GM15510 (cell line): Measurements from ENCODE around the gene MRPS31.

Source experiments
- POLR2A ChIP-seq: IDR thresholded peaks from 3 replicates; pipeline ENCODE4 v1.6.1; 2011; ENCODE audit warnings: borderline replicate concordance; ENCODE audit not compliant: insufficient read length; ENCODE audit errors: extremely low read depth

Gene MRPS31

DNA sequence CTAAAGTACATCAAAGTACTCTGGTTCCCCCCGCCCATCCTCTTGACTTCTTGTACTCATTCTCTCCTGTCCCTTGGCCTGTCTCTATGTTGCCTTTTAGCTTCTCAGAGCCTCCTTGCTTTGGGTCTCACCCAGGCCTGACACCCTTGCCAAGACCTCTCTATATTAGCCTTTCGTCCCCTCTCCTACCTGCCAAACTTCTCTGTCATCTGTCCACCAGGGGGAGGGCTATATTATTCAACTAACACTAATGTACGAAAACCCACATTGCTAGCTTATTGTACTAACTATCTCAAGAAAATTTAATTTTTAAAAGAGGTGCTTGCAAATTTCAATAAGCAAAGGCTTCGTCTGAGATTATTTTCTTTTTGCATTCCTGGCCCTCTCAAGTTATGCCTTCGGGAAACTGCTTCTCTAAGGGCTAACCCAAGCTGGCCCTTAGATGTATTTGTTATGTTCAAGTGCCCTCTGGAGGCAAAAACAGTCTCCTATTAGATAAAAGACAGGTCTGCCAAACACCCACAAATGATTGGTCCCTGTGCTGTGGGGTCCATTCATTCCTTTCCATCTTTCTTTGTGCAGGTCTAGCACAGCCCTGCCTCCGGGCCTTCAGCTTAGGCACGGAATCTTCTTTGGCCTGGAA lies 6.3 kb upstream of the MRPS31 start:
- no peak for TF ChIP-seq POLR2A

DNA sequence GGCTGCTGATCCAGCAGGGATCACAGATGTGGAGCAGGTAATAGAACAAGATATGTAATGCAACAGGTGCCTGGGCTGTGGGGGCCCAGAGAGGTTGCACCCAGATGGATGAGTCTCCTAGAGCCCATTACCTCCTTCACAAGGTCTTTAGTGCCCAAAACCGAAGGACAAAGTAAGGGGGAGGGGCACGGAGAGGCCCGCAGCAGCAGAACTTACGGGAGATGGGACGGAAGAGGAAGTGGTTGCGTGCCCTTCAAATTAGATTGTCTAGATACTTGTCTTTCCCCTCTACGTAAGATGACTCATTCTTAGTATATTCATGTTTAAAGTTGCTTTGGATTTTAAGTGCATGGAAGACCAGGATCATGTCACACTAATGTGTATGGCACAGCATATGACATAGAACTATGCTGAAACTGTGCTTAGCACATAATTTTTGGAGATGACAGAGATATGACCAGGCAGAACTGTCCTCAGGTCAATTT lies 5.7 kb upstream of the MRPS31 start:
- no peak for TF ChIP-seq POLR2A

DNA sequence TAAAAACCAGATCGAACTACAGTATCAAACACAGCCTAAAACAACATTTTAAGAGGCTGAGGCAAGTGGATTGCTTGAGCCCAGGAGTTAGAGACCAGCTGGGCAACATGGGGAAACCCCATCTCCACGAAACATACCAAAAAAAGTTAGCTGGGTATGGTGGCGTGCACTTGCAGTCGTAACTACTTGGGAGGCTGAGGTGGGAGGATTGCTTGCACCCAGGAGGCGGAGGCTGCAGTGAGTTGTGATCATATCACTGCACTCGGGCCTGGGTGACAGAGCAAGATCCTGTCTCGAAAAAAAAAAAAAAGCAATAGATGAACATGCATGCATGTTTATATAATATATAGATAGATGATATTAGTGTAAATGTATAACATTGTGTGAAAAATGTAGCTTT lies 5.2 kb upstream of the MRPS31 start:
- no peak for TF ChIP-seq POLR2A

DNA sequence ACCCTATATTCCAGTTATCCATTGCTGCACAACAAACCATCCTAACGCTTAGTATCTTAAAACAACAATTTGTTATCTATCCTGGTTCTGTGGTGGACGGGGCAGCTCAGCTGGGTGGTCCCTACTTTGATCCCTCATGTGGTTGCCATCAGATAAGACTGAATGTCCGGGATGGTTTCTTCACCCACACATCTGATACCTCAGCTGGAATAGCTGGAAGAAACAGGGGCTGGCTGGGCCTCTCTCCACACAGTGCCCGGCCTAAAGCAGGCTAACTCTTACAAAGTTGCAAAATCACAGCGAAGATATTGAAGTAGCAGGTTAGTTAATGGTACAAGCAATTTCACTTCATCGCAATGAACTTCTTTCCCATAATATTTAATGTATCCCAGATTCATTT lies 3.7 kb upstream of the MRPS31 start:
- TF ChIP-seq POLR2A: no peak

DNA sequence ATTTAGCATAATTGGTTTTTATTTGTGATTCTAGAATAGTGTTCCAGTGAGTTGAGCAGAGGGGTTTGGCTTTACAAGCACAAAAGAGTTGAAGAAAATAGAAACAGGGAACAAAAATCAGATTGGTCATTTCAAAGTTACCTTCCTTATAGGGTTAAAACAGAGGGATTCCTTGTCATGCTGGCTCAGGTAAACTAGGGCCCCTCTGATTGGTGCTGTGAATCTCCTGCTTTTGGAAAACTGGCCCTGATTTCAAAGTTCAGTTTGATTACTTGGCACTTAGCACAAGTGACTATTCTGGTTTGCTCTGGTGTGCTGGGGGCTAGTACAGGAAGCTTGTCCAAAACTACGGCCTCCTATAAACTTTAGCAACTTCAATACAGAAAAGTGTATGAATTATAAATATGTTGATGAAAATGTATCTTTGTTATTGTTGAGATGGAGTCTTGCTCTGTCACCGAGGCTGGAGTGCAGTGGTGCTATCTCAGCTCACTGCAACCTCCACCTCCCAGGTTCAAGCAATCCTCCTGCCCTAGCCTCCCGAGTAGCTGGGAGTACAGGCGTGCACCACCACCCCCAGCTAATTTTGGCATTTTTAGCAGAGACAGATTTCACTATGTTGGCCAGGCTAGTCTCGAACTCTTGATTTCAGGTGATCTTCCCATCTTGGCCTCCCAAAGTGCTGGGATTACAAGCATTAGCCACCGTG lies 1.9 kb upstream of the MRPS31 start:
- no peak for TF ChIP-seq POLR2A

DNA sequence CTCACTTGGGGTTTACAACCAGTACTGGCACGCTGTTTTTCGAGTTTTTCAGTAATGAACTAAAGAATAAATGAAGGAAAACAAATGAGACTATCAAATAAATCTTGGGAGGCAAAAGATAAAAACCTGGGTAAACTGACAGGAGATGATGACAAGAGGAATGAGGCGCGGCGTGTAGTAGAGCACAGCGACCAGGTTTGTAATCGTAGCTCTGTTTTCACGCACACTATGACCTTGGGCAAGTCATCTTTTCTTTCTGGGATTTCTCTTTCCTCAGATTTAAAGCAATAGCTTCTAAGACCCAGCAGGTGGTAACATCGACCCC lies 419 bp downstream of the MRPS31 start:
- no peak for TF ChIP-seq POLR2A

DNA sequence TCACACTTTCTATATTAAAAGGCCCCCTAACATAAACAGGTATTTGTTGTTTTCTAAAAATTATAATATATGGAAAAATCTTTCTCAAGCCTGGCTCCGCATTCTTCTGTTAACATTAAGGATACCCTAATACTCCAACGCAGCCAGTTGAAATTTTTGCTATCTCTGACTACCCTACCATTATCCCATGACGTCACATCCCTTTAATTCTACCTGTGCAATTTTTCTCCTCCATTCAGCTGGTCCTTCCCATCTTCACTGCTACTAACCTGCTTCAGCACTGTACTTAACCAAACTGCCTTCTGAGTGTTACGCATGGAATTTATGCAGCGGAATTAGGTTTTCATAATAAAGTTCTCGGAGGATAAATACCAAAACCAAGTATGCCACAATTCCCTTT lies 1.0 kb downstream of the MRPS31 start:
- no peak for TF ChIP-seq POLR2A

DNA sequence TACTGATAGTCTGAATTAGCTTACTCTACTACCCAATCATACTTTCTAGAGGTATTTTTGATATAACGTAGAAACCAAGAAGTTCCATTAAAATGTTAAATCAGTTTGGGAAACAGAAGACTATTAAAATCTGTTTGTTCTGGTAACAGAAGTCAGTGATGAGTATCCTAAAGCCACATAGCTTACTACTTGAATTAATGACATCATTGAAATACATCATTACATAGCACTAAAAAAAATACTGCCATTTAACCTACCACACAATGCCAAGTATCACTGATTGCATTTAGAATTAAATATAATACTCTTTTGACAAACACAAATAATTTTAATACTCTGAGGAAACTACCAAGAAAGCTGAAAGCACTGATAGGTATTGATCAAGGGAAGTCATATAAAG lies 5.4 kb downstream of the MRPS31 start:
- no peak for TF ChIP-seq POLR2A

DNA sequence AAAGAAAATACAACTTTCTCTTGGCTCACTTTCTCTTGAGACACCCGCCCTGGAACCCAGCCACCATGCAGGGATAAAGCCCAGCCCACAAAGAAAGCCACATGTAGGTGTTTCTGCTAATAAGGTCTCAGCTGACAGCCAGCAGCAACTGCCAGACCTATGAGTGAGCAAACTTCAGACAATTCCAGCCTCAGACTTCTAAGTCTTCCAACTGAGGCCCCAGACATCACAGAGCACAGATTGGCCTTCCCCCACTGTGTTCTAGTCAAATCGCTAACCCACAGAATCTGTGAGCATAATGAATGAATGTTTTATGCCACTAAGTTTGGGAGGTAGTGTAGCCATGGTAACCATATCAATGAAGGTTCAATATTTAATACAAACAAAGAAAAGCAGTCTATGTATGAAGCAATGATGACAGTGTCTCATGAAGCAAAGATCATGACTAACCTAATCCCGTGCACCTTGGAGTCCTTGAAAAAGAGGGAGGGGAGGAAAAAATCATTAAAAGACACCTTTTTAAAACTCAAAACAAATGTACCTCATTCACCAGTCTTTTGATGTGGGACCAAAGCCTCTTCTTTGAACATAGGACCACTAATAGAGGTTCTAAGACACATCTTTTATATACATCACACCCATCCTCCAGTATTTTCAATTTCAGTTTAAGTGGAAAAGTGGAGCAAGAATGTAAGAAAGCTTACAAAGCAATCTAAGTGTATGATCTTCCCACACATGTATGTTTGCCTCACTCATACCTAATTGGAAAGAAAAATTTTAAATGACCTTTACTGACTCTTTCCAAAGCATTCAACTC lies 6.2 kb downstream of the MRPS31 start:
- no peak for TF ChIP-seq POLR2A

DNA sequence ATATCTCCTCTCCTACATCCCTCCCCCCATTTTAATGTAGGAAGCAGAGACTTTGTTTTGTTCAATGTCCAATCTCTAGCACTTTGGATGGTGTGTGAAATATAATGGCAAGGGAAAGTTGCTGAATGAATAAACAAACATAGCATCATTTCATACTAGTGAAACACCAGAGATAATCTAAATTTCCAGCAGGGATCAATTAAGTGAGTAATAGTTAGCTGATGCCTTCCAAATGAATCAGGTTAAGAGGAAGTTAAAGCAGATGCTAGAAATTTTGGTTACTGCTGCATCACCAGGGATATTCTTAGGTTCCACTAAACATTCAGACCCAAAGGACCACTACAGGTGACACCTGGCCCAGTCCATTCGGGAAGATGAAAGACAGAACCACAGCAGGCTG lies 8.1 kb downstream of the MRPS31 start:
- no peak for TF ChIP-seq POLR2A

DNA sequence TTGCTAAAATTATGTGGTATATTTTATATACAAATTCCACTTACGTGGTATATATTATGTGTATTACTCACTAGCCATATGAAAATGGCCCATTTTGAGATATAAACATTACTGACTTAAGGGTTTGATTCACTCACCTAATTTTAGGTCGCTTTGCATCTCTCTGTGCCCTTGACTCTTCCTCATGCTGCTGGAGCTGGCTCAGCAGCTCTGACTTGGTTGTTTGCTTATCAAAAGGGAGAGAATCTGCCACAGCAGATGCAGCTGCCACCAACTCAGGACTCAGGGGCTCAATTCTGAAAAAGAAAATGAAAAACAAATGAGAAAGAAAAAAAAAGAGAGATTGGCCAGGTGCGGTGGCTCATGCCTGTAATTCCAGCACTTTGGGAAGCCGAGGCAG lies 12.2 kb downstream of the MRPS31 start:
- no peak for TF ChIP-seq POLR2A

DNA sequence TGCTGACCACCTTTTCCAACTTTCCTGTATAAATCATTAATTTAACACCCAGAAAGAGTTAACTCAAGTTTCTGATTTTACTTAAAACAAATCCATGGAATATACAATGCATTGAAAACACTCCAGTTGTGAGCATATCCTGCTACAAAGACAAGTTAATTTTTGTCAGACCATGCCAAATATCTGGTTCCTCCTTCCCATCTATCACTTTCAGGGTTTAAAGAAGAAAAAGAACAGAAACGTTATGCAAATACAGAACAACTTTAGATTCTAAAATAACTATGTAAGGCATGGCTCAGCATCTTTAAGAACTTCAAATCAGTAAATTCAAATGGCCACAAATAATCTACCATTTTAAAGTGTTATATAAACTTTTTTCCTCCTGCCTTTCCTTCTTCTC lies 14.9 kb downstream of the MRPS31 start:
- no peak for TF ChIP-seq POLR2A

DNA sequence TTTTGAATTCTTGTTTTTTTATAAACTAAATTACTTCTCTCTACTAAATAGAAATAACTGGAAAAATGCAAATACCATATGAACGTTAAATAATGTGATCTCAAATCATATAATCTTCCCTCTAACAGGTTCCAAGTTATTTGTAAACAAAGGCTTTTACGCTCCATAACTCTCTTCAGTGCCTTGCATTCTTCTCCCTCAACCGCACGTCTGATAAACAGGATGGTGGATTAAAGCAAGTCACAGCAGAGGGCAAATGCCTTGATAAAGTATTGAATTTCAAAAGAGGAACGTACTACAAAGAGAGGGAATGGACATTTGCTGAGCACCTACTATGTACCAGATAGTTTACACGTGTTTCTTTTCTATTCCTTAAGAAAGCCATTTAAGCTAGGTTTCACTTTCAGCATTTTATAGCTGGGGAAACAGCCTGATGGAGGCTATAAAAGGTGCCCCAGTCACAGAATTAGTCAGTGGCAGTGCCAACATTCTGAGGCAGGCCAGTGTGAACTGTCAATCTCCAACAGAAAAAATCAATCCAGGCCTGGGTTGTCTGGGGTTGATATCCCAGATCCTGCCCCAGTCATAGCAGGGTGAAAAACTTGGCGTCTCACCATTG lies 15.8 kb downstream of the MRPS31 start:
- no peak for TF ChIP-seq POLR2A

DNA sequence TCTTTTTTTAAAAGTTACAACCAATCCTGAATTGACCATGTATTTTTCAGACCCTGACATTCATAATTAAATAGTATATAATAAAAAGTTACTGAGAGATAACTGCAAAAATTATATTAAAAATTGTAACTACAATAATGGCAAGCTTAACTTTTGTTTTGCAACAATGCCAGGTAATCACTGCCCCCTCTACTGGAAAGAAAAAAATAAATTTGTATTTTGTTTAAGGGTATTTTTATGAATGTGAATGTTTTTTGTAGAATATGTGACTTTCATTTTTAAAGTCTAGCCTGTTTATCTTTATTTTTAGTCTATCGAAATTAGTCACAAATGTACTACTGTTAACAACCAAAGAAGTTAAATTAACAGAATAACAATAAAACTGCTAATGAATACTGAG lies 21.7 kb downstream of the MRPS31 start:
- no peak for TF ChIP-seq POLR2A

DNA sequence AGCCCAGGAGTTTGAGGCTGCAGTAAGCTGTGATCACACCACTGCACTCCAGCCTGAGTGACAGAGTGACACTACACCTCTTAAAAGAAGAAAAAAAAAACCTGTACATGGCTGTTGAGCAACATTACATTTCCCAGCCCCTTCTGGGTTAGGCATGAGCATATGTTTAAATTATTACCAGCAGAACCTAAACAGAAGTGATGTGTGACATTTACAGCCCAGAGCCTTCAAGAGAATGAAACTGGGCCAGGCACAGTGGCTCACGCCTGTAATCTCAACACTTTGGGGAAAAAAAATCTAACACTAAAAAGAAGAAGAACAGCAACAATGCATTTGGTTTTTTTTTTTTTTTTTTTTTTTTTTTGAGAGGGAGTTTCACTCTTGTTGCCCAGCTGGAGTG lies 38.3 kb downstream of the MRPS31 start:
- TF ChIP-seq POLR2A: no peak

DNA sequence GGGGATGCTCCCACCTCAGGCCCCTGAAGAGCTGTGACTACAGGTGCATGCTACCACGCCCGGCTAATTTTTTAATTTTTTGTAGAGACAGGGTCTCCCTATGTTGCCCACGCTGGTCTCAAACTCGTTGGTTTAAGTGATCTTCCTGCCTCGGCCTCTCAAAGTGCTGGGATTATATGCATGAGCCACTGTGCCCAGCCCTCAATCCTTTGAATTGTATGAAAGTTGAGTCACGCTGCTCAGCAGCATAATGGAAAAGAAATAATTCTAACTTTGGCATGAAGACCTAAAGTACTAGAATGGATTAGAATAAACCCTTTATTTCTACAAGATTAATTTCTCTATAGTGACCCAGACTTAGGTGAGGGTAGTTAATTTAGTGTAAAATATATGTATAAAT lies 42.4 kb downstream of the MRPS31 start:
- TF ChIP-seq POLR2A: no peak

DNA sequence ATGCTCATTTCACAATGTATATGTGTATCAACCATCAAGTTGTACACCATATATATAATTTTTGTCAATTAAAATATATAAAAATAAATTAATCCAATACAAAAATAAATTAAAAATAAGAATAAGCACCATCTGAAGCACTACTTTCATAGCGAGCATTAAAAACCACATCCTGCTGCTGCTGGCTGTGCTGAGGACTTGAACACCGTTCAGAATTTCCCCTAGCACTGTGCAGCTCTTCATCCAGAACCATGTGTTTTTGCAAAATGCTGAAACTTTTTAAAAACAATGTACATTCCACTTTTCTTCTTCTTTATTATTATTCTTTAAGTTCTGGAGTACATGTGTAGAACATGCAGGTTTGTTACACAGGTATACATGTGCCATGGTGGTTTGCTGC lies 64.6 kb downstream of the MRPS31 start:
- TF ChIP-seq POLR2A: no peak
